ENCODE results near the gene TBC1D32. TPM values are rescaled to one million over a fixed set of nuclear protein-coding genes. Genes with fewer than 3 reads are reported as not detected.

TBC1D32 gene
- total RNA-seq, 2 experiments from 2014 or later: 4.6 to 6.7 TPM

- CTCF ChIA-PET: no interaction called here
- H3K4me3 Mint-ChIP-seq: no peak overlapping the region
Observed at GRCh38 chr6:121143476-121143875, 190.8 kb downstream of the TBC1D32 start.

GRCh38 chr6:121142093-121142492 is 192.2 kb downstream of the TBC1D32 start:
- intact Hi-C loops (cut with micrococcal nuclease): no loop called here
- no peak for DNase-seq
- H3K27ac Mint-ChIP-seq: no peak overlapping the region
- H3K4me1 Mint-ChIP-seq (ENCODE audit: low read depth): no peaks in the 10 kb centered on the region
- H3K27me3 Mint-ChIP-seq: no peaks in the 10 kb centered on the region
- H3K9me3 Mint-ChIP-seq: peaks cover 14% of the 10 kb centered on the region
- H3K36me3 Mint-ChIP-seq: peaks cover 10% of the 10 kb centered on the region
- ChIA-PET POLR2A (no interaction called here), CTCF (no interaction called here)
- H3K4me3 Mint-ChIP-seq: no peak overlapping the region

More at GRCh38 chr6:121143476-121143875, 190.8 kb downstream of the TBC1D32 start:
- DNase-seq: no peak
- no peaks in the 10 kb centered on the region for H3K27me3 Mint-ChIP-seq
- H3K4me1 Mint-ChIP-seq (ENCODE audit: low read depth): no peaks in the 10 kb centered on the region
- POLR2A ChIA-PET: no interaction called here
- H3K36me3 Mint-ChIP-seq: peaks cover 11% of the 10 kb centered on the region
- H3K9me3 Mint-ChIP-seq: peaks cover 21% of the 10 kb centered on the region
- H3K27ac Mint-ChIP-seq: no peak overlapping the region
- intact Hi-C loops (cut with micrococcal nuclease): no loop called here

GRCh38 chr6:121135425-121135824 is 198.9 kb downstream of the TBC1D32 start:
- ChIA-PET POLR2A (no interaction called here), CTCF (interaction anchor here (1.0 kb wide), 1 partner anchor 711 kb away, joined by 3 read pairs; no protein-coding TSS in a partner anchor)
- Mint-ChIP-seq H3K27me3 (no peaks in the 10 kb centered on the region), H3K27ac (no peak overlapping the region), H3K9me3 (no peaks in the 10 kb centered on the region), H3K36me3 (no peaks in the 10 kb centered on the region), H3K4me3 (no peak overlapping the region), H3K4me1 (ENCODE audit: low read depth) (no peaks in the 10 kb centered on the region)
- DNase-seq: no peak
- intact Hi-C loops (cut with micrococcal nuclease): no loop called here

GRCh38 chr6:121134922-121135321 is 199.4 kb downstream of the TBC1D32 start:
- Mint-ChIP-seq H3K4me3 (no peak overlapping the region), H3K27ac (no peak overlapping the region), H3K36me3 (no peaks in the 10 kb centered on the region), H3K9me3 (no peaks in the 10 kb centered on the region), H3K4me1 (ENCODE audit: low read depth) (no peaks in the 10 kb centered on the region), H3K27me3 (no peaks in the 10 kb centered on the region)
- POLR2A ChIA-PET: no interaction called here
- intact Hi-C loops (cut with micrococcal nuclease): no loop called here
- DNase-seq: no peak
- CTCF ChIA-PET: interaction anchor here (1.0 kb wide), 1 partner anchor 712 kb away, joined by 3 read pairs; no protein-coding TSS in a partner anchor

- H3K4me3 Mint-ChIP-seq: no peak overlapping the region
- ChIA-PET POLR2A (no interaction called here), CTCF (no interaction called here)
- DNase-seq: no peak
- no peaks in the 10 kb centered on the region for H3K27me3 Mint-ChIP-seq
- peaks cover 32% of the 10 kb centered on the region for H3K36me3 Mint-ChIP-seq
- intact Hi-C loops (cut with micrococcal nuclease): no loop called here
- H3K4me1 Mint-ChIP-seq (ENCODE audit: low read depth): no peaks in the 10 kb centered on the region
- no peak overlapping the region for H3K27ac Mint-ChIP-seq
- peaks cover 25% of the 10 kb centered on the region for H3K9me3 Mint-ChIP-seq
Observed at GRCh38 chr6:121124600-121124999, 209.7 kb downstream of the TBC1D32 start.

- Mint-ChIP-seq H3K4me1 (ENCODE audit: low read depth) (no peaks in the 10 kb centered on the region), H3K27ac (no peak overlapping the region), H3K27me3 (no peaks in the 10 kb centered on the region), H3K9me3 (no peaks in the 10 kb centered on the region), H3K36me3 (peaks cover 2% of the 10 kb centered on the region), H3K4me3 (no peak overlapping the region)
- intact Hi-C loops (cut with micrococcal nuclease): no loop called here
- DNase-seq: no peak
- ChIA-PET CTCF (no interaction called here), POLR2A (no interaction called here)
Observed at GRCh38 chr6:121112356-121112755, 221.9 kb downstream of the TBC1D32 start.

- peaks cover 2% of the 10 kb centered on the region for H3K36me3 Mint-ChIP-seq
- H3K9me3 Mint-ChIP-seq: no peaks in the 10 kb centered on the region
- no peaks in the 10 kb centered on the region for H3K27me3 Mint-ChIP-seq
- intact Hi-C loops (cut with micrococcal nuclease): no loop called here
- DNase-seq: no peak
- POLR2A ChIA-PET: no interaction called here
- no peaks in the 10 kb centered on the region for H3K4me1 Mint-ChIP-seq (ENCODE audit: low read depth)
- no peak overlapping the region for H3K4me3 Mint-ChIP-seq
- no peak overlapping the region for H3K27ac Mint-ChIP-seq
- CTCF ChIA-PET: no interaction called here
Observed at GRCh38 chr6:121110733-121111132, 223.5 kb downstream of the TBC1D32 start.

- no peak for DNase-seq
- Mint-ChIP-seq H3K4me3 (no peak overlapping the region), H3K36me3 (peaks cover 8% of the 10 kb centered on the region), H3K27me3 (no peaks in the 10 kb centered on the region), H3K9me3 (peaks cover 10% of the 10 kb centered on the region), H3K27ac (no peak overlapping the region), H3K4me1 (ENCODE audit: low read depth) (no peaks in the 10 kb centered on the region)
- intact Hi-C loops (cut with micrococcal nuclease): no loop called here
- ChIA-PET CTCF (no interaction called here), POLR2A (no interaction called here)
Observed at GRCh38 chr6:121106962-121107361, 227.3 kb downstream of the TBC1D32 start.

GRCh38 chr6:121105461-121105860 is 228.8 kb downstream of the TBC1D32 start:
- DNase-seq: no peak
- ChIA-PET POLR2A (no interaction called here), CTCF (no interaction called here)
- no peaks in the 10 kb centered on the region for H3K27me3 Mint-ChIP-seq
- no peaks in the 10 kb centered on the region for H3K4me1 Mint-ChIP-seq (ENCODE audit: low read depth)
- intact Hi-C loops (cut with micrococcal nuclease): no loop called here
- peaks cover 12% of the 10 kb centered on the region for H3K9me3 Mint-ChIP-seq
- H3K4me3 Mint-ChIP-seq: no peak overlapping the region
- no peak overlapping the region for H3K27ac Mint-ChIP-seq
- peaks cover 21% of the 10 kb centered on the region for H3K36me3 Mint-ChIP-seq

GRCh38 chr6:121093928-121094327 is 240.4 kb downstream of the TBC1D32 start:
- intact Hi-C loops (cut with micrococcal nuclease): no loop called here
- no peaks in the 10 kb centered on the region for H3K4me1 Mint-ChIP-seq (ENCODE audit: low read depth)
- H3K9me3 Mint-ChIP-seq: peaks cover 3% of the 10 kb centered on the region
- POLR2A ChIA-PET: no interaction called here
- H3K36me3 Mint-ChIP-seq: peaks cover 14% of the 10 kb centered on the region
- no peak for DNase-seq
- H3K27ac Mint-ChIP-seq: no peak overlapping the region
- H3K4me3 Mint-ChIP-seq: no peak overlapping the region
- CTCF ChIA-PET: no interaction called here
- no peaks in the 10 kb centered on the region for H3K27me3 Mint-ChIP-seq

GRCh38 chr6:121090492-121090891 is 243.8 kb downstream of the TBC1D32 start:
- Mint-ChIP-seq H3K4me3 (no peak overlapping the region), H3K9me3 (no peaks in the 10 kb centered on the region)
- POLR2A ChIA-PET: no interaction called here

GRCh38 chr6:121086876-121087275 is 247.4 kb downstream of the TBC1D32 start:
- H3K4me3 Mint-ChIP-seq: no peak overlapping the region
- DNase-seq: no peak
- ChIA-PET POLR2A (no interaction called here), CTCF (no interaction called here)
- no peaks in the 10 kb centered on the region for H3K9me3 Mint-ChIP-seq
- no peaks in the 10 kb centered on the region for H3K36me3 Mint-ChIP-seq
- no peak overlapping the region for H3K27ac Mint-ChIP-seq
- intact Hi-C loops (cut with micrococcal nuclease): no loop called here
- no peaks in the 10 kb centered on the region for H3K4me1 Mint-ChIP-seq (ENCODE audit: low read depth)
- H3K27me3 Mint-ChIP-seq: no peaks in the 10 kb centered on the region

More at GRCh38 chr6:121090492-121090891, 243.8 kb downstream of the TBC1D32 start:
- no peaks in the 10 kb centered on the region for H3K27me3 Mint-ChIP-seq
- intact Hi-C loops (cut with micrococcal nuclease): no loop called here
- no peaks in the 10 kb centered on the region for H3K4me1 Mint-ChIP-seq (ENCODE audit: low read depth)
- no peak for DNase-seq
- H3K36me3 Mint-ChIP-seq: peaks cover 3% of the 10 kb centered on the region
- H3K27ac Mint-ChIP-seq: no peak overlapping the region
- CTCF ChIA-PET: interaction anchor here (1.2 kb wide), 1 partner anchor 35 kb away, joined by 5 read pairs; no protein-coding TSS in a partner anchor

- no peak overlapping the region for H3K27ac Mint-ChIP-seq
- H3K27me3 Mint-ChIP-seq: no peaks in the 10 kb centered on the region
- no peak overlapping the region for H3K4me3 Mint-ChIP-seq
- no peak for DNase-seq
- CTCF ChIA-PET: interaction anchor here (0.9 kb wide), 1 partner anchor 340 kb away, joined by 3 read pairs; no protein-coding TSS in a partner anchor
- H3K36me3 Mint-ChIP-seq: peaks cover under 1% of the 10 kb centered on the region
- intact Hi-C loops (cut with micrococcal nuclease): no loop called here
- peaks cover 2% of the 10 kb centered on the region for H3K4me1 Mint-ChIP-seq (ENCODE audit: low read depth)
- H3K9me3 Mint-ChIP-seq: no peaks in the 10 kb centered on the region
- POLR2A ChIA-PET: no interaction called here
Observed at GRCh38 chr6:121076119-121076518, 258.2 kb downstream of the TBC1D32 start.
